HG03139 (cell line): ENCODE data around the gene SDR39U1.
"Not testable (repeated sequence)": the region's sequence is repeated elsewhere in the genome, so short reads cannot be mapped to it uniquely, and the experiment has no call there.

Experiments
- ATAC-seq: cut with Tn5 transposase; IDR thresholded peaks from one replicate; pipeline ENCODE4 v1.9.1; 2021; ENCODE audit not compliant: unreplicated experiment

Gene SDR39U1

GRCh38 chr14:24442240-24443052 is at the start of gene SDR39U1:
SDR39U1 (minus strand) TSS chr14:24442776; CDS start chr14:24442769, 7 bp downstream.
- ATAC-seq, result peak; percentile 86

GRCh38 chr14:24491586-24492408 is 49.2 kb upstream of the SDR39U1 start:
- ATAC-seq, result not testable (repeated sequence)

DNA sequence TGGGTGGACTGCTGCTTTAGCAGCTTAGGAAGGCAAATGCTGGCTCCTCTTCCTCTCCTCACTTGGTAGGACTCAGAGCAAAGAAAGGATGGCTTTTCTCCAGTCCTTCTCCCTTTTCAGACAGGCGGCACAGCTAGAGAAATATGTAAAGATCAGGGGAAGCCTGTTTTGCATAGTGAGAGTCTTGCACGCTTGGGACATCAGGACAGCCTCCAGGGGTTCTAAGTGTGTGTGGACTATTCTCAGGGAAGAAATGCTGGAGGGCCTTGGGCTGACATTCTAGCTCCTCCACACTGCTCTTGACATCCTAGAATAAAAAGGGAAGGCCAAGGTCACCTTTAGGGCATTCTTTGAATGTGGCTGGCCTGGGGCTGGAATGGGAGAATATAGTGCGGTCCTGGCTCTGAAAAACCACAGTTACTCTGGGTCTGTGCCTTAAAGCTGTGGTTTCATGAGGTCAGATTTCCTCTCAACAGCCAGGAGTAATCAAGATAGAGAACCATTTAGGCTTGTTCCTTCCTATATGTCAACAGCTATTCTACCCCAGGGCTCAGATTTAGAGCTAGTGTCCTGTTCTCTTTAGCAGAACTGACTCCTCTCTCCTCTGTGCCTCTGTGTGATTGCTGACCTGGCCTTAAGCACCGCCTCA is 41.2 kb upstream of the SDR39U1 start:
- ATAC-seq, result no peak

- ATAC-seq, result not testable (repeated sequence)
Observed at GRCh38 chr14:24482699-24483303, 40.2 kb upstream of the SDR39U1 start.

GRCh38 chr14:24481622-24482324 is 39.2 kb upstream of the SDR39U1 start:
- peak; percentile 64 for ATAC-seq

GRCh38 chr14:24479999-24480398 is 37.4 kb upstream of the SDR39U1 start:
- ATAC-seq, result not testable (repeated sequence)

DNA sequence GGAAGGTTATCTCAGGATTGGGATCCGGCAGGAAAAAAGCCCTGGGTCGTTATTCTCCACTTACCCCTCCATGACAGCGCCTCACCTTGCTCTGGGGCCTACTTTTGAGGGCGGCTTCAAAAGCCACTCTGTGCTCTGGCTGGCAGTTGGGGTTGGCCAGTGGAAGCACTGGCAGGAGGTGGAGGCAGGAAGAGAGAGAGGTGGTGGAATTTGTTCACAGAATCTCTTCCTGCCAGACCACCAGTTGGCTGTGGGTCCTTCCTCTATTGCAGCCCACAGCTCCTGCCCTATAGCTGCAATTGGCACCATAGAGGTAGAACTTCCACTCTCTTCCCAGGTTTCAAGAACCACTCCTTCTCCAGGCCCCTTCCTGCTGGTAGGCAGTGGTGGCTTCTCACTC is 32.7 kb upstream of the SDR39U1 start:
- ATAC-seq, result no peak

- no peak for ATAC-seq
Observed at GRCh38 chr14:24473211-24473610, 30.6 kb upstream of the SDR39U1 start.

GRCh38 chr14:24470450-24470849 is 27.9 kb upstream of the SDR39U1 start:
- ATAC-seq, result not testable (repeated sequence)

DNA sequence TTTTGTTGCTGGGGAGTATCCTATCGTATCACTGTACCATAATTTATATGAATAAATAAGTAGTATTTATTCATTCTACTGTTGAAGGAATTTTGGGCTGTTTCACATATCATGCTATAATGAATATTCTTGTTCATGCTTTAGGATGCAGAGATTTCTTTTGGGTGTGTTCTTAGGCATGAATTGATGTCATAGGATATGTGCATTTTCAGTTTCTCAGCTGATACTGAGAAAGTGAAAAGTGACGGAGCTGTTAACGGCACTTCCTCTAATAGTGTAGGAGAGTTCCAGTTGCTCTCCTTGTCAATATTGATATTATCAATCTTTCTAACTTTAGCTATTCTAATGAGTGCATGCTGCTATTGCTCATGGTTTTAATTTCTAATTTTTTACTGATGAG is 23.2 kb upstream of the SDR39U1 start:
- no peak for ATAC-seq

DNA sequence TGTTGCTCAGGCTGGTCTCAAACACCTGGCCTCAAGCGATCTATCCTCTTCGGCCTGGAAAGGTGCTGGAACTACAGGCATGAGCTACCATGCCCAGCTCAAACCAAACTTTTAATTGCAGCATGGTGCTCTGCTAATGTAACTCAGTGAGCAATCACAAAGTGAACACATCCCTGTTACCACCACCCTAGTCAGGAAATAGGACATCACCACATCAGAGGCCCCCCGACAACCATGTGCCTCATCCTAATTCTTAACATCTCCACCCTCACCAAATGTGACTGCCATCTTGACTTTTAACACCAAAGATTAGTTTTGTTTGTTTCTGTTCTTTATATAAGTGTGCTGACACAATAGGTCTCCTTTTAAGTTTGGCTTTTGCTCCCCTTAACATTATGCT is 22.8 kb upstream of the SDR39U1 start:
- no peak for ATAC-seq

GRCh38 chr14:24463884-24464785 is 21.6 kb upstream of the SDR39U1 start:
- no peak for ATAC-seq

DNA sequence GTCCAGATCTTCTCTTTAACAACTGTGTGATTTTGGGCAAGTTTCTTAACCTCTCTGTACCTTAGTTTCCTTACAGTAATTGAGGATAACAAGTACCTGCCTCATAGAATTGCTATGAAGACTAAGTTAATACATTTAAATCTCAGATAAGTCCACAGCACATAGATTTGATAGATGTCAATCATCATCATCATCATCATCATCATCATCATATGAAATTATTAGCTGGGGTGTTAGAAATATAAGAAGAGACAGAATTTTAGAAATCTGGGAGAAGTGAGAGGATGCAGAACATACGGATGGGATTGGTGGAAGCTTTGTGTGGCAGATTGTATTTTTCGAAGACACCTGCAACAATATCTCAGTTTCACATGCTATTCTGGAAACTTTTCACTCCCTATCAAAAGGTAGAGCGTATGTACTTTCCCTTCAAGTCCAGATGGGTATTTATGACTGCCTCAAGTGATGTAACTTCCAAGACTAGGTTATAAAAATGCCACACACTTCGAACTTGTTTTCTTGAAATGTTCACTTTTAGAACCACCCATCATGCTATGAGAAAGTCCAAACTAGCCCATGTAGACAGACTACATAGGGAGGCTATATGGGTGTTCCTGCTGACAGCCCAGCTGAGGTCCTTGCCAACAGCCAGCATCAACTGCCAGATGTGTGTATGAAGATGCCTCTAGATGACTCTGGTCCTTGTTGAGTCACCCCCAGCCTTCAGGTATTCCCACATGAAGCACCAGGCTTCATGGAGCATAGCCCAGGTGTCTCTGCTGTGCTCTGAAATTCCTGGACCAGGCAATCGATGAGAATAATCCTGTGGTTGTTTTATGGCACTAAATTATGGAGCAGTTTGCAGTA is 20.7 kb upstream of the SDR39U1 start:
- no peak for ATAC-seq

DNA sequence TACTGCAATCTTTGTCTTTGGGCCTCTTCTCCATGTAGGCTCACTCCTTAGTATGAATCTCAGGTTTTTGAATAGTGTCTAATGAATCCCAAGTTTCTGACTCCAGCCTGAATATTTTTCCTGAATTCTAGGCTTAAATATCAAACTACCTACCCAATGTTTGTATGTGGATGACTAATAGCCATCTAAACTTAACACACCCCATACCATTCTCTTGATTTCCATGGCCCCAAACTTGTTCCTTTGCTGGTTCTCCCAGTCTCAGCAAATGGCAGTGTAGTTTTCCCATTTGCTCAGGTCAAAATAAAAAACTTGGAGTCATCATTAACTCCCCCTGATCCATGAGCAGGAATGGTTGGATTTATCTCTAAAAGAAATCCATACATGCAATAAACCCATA is 18.8 kb upstream of the SDR39U1 start:
- no peak for ATAC-seq

GRCh38 chr14:24459331-24459730 is 16.8 kb upstream of the SDR39U1 start:
- no peak for ATAC-seq

- ATAC-seq, result no peak
Observed at GRCh38 chr14:24458736-24459135, 16.2 kb upstream of the SDR39U1 start.

DNA sequence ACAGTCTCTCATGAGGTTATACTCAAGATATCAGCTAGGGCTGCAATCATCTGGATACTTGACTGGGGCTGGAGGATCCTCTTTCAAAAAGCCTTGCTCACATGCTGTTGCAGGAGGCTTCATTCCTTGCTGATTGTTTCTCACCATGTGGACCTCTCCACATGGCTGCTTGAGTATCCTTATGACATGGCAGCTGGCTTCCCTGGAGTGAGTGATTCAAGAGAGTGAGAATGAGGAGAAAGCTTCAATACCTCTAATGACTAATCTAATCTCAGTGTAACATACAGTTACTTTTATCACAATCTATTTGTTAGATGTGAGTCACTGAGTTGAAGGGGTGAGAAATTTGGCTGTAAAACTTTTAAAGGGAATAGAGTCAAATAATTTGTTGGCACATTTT is 14.4 kb upstream of the SDR39U1 start:
- ATAC-seq, result no peak

GRCh38 chr14:24450828-24451227 is 8.3 kb upstream of the SDR39U1 start:
- not testable (repeated sequence) for ATAC-seq
